ENCODE results near the gene PRKN.

GRCh38 chr6:161890832-161891297, 836.7 kb downstream of the PRKN start:
- TF ChIP-seq POLR2A (IDR thresholded peaks at IDR 0.05) (no peak), CTCF (IDR thresholded peaks at IDR 0.05) (no peak)
